ENCODE data around the gene BAZ1A.

Gene BAZ1A

DNA sequence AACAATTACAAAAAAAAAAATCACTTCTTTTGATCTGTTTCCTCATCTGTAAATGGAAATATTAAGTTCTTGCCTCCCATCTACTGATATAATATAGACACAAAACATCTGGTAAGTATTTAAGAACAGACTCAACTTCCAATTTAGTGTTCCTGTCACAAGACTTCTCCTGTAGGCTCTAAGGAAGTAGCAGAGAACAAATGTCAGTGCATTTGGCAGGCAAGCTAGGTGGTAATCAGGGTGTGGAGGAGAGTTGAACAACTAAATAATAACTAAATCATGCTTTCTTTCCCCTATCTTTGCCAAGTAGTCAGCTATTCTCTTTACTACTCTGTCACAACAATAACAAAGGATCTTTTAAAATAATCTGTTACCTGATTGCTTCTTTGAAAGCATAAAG is 22.1 kb downstream of the BAZ1A start:
- Histone ChIP-seq H3K27ac (ENCODE audit: low read length) (no peak overlapping the region), H3K4me1 (ENCODE audit: control insufficient read depth, insufficient read depth, low read length) (no peaks in the 10 kb centered on the region), H3K4me3 (ENCODE audit: low read length) (no peak overlapping the region), H3K9me3 (ENCODE audit: control insufficient read depth, insufficient read depth, low read length) (no peaks in the 10 kb centered on the region), H3K36me3 (ENCODE audit: control insufficient read depth, insufficient read depth, low read length) (no peaks in the 10 kb centered on the region), H3K27me3 (ENCODE audit: control insufficient read depth, insufficient read depth, low read length) (no peaks in the 10 kb centered on the region)
- DNase-seq (ENCODE audit: low read depth, low spot score), result no peak

DNA sequence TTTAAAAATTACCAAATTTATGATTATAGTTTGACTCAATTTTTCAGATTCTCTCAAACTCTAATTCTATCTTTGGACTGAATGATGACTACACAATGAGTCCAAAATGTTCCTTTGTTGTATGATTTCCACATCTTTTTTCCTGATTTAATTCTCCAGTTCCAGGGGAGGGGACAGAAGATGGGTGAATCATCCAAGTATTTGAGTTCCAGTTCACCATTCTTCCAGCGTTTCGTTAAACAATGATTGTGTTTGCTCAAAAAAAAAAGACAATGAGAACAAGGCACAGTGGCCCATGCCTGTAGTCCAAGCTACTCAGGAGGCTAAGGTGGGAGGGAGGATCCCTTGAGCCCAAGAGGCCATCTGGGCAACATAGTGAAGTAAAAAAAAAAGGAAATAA is 23.8 kb downstream of the BAZ1A start:
- Histone ChIP-seq H3K27ac (ENCODE audit: low read length) (no peak overlapping the region), H3K9me3 (ENCODE audit: control insufficient read depth, insufficient read depth, low read length) (no peaks in the 10 kb centered on the region), H3K27me3 (ENCODE audit: control insufficient read depth, insufficient read depth, low read length) (no peaks in the 10 kb centered on the region), H3K36me3 (ENCODE audit: control insufficient read depth, insufficient read depth, low read length) (no peaks in the 10 kb centered on the region), H3K4me3 (ENCODE audit: low read length) (no peak overlapping the region), H3K4me1 (ENCODE audit: control insufficient read depth, insufficient read depth, low read length) (no peaks in the 10 kb centered on the region)
- DNase-seq (ENCODE audit: low read depth, low spot score), result no peak
- WGBS (ENCODE audit: insufficient coverage, insufficient read length), result no CpG with 5 or more reads among the region's 2 CpGs

DNA sequence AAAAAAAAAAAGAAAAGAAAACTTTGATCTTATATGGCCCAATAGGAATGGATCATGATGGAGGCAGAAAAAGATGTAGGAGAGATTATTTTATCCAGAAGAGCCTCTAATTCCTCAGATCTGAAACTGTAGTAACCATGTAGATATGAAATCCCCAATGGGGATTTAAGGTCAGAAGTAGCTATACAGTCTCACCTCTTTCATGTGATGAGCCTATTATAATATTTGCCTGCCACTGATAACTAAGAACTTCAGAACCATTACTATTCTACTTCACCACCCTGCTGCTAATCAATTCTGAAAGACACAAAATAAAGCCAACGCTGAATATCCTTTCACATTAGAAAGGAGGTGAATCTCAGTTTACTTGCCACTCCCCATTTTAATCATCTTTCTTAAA is 29.3 kb downstream of the BAZ1A start:
- DNase-seq (ENCODE audit: low read depth, low spot score), result no peak
- Histone ChIP-seq H3K4me3 (ENCODE audit: low read length) (no peak overlapping the region), H3K27me3 (ENCODE audit: control insufficient read depth, insufficient read depth, low read length) (no peaks in the 10 kb centered on the region), H3K27ac (ENCODE audit: low read length) (no peak overlapping the region), H3K4me1 (ENCODE audit: control insufficient read depth, insufficient read depth, low read length) (no peaks in the 10 kb centered on the region), H3K9me3 (ENCODE audit: control insufficient read depth, insufficient read depth, low read length) (no peaks in the 10 kb centered on the region), H3K36me3 (ENCODE audit: control insufficient read depth, insufficient read depth, low read length) (no peaks in the 10 kb centered on the region)
- no CpG with 5 or more reads among the region's 1 CpG for WGBS (ENCODE audit: insufficient coverage, insufficient read length)

DNA sequence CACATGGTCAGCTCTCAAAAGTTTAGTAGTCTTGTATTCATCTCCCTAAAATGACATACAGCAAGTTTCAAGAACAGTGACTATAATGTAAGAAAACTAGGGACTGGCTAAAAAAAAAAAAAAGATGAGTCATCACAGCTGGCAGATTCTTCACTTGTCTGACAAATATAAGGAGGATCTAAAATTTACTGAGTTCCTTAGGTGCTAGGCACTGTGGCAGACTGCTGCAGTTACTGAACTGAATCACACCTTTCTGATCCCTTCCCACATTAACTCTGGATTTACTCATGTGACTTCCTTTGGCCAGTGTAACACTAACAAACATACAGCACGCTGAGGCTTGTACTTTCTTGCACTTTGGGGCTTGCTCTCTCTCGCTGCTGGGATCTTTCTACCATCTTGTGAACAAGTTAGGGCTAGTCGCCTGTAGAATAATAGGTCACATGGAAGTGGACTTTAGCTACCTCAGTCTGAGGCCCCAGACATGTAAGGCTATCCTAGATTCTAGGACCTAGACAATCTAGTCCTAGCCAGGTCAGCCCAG is 32.1 kb downstream of the BAZ1A start:
- Histone ChIP-seq H3K4me3 (ENCODE audit: low read length) (no peak overlapping the region), H3K9me3 (ENCODE audit: control insufficient read depth, insufficient read depth, low read length) (no peaks in the 10 kb centered on the region), H3K4me1 (ENCODE audit: control insufficient read depth, insufficient read depth, low read length) (no peaks in the 10 kb centered on the region), H3K27me3 (ENCODE audit: control insufficient read depth, insufficient read depth, low read length) (no peaks in the 10 kb centered on the region), H3K36me3 (ENCODE audit: control insufficient read depth, insufficient read depth, low read length) (no peaks in the 10 kb centered on the region), H3K27ac (ENCODE audit: low read length) (no peak overlapping the region)
- no peak for DNase-seq (ENCODE audit: low read depth, low spot score)
- no CpG with 5 or more reads among the region's 3 CpGs for WGBS (ENCODE audit: insufficient coverage, insufficient read length)

DNA sequence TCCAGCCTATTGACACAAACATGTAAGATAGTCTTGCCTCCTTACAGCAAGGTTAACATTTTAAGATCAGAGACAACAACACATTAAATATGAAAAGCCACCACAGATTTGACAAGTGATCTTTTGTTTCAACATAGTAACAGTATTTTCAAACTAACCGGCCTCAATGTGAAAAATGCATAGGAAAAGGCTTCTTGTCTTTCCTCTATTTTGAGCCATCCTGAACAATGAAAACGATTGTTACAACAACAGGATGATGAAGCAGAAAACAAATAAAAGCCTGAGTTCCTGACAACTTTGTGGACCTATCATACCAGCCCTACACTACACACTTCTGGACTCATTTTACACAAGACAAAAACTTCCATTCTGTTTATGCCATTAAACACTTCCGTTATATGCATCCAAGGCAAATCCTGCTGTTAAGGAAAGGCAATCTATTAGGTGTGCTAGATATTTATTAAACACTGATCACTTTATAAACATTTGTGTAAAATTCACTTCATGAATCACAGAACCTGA is 37.3 kb downstream of the BAZ1A start:
- Histone ChIP-seq H3K4me1 (ENCODE audit: control insufficient read depth, insufficient read depth, low read length) (no peaks in the 10 kb centered on the region), H3K4me3 (ENCODE audit: low read length) (no peak overlapping the region), H3K9me3 (ENCODE audit: control insufficient read depth, insufficient read depth, low read length) (no peaks in the 10 kb centered on the region), H3K36me3 (ENCODE audit: control insufficient read depth, insufficient read depth, low read length) (no peaks in the 10 kb centered on the region), H3K27ac (ENCODE audit: low read length) (no peak overlapping the region), H3K27me3 (ENCODE audit: control insufficient read depth, insufficient read depth, low read length) (no peaks in the 10 kb centered on the region)
- no CpG with 5 or more reads among the region's 3 CpGs for WGBS (ENCODE audit: insufficient coverage, insufficient read length)
- no peak for DNase-seq (ENCODE audit: low read depth, low spot score)

DNA sequence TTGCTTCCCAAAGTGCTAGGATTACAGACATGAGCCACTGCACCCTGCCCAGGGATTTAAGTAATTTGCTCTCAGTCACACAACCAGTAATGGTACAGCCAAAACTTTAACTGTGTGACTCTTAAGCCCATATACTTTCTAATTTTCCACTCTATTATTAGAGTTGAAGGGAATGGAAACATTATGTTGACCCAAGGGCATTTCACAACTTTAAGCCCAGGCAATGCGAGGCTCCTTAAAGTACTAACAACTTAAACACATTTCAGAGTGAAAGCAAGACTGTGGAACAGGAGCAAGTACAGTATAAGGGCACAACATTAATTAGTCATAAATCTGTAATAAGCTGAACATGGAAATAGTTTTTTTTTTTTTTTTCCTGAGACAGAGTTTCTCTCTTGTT is 39.8 kb downstream of the BAZ1A start:
- Histone ChIP-seq H3K9me3 (ENCODE audit: control insufficient read depth, insufficient read depth, low read length) (no peaks in the 10 kb centered on the region), H3K27ac (ENCODE audit: low read length) (no peak overlapping the region), H3K4me1 (ENCODE audit: control insufficient read depth, insufficient read depth, low read length) (no peaks in the 10 kb centered on the region), H3K4me3 (ENCODE audit: low read length) (no peak overlapping the region), H3K27me3 (ENCODE audit: control insufficient read depth, insufficient read depth, low read length) (no peaks in the 10 kb centered on the region), H3K36me3 (ENCODE audit: control insufficient read depth, insufficient read depth, low read length) (no peaks in the 10 kb centered on the region)
- DNase-seq (ENCODE audit: low read depth, low spot score), result no peak
- no CpG with 5 or more reads among the region's 1 CpG for WGBS (ENCODE audit: insufficient coverage, insufficient read length)

DNA sequence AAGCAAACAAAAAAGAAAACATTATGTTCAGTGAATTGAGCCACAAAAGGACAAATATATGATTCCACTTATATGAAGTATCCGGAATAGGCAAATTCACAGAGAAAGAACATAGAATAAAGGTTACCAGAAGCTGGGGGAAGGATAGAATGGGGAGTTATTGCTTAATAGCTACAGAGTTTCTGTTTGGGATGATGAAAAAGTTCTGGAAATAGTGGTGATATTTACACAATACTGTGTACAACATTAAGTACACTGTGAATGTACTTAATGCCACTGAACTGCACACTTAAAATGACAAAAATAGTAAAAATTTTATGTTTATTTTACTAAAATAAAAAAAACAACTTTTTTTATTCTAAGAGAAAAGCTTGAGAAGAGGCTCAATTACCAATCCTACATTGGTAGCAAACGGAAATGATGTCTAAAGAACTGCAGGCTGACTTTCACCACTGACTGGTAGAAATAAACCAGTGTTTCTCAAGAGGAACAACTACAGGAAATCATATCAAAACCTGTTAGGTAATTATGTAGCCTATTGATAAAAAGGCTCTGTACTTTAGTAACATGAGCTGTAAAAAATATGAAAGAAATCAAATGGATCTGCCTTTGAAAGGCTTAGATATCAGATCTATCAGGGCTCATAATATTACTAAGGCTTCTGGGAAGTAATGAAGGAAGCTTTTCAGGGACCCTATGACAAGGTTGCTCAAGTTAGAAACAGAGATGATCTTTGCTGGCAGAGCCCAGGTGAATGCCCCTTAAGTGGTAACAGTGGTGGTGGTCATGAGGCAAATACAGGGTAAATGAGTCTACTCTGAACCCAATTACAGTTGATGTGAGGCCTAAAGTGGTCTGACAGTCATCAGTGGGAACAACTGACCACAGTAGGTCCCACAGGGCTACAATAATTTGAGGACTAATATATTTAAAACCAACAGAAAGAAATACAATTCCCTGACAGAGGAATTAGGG is 41.3 kb downstream of the BAZ1A start:
- no peak for DNase-seq (ENCODE audit: low read depth, low spot score)

DNA sequence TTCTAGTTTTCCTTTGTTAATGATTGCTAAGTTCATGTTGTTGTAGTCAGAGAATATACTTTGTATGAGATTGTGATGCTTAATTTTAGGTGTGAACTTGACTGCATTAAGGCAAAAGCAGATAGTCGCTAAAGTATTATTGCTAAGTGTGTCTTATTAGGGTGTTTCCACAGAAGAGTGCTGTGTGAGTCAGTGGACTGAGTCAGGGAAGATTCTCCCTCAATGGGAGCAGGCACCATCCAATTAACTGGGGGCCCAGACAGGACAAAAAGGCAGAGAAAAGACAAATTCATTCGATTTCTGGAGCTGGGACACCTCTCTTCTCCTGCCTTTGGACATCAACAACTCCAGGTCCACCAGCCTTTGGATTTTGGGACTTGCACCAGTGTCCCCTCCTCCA is 48.5 kb downstream of the BAZ1A start:
- WGBS (ENCODE audit: insufficient coverage, insufficient read length), result no CpG with 5 or more reads among the region's 2 CpGs
- no peak for DNase-seq (ENCODE audit: low read depth, low spot score)
- no peaks in the 10 kb centered on the region for H3K4me1 ChIP-seq (ENCODE audit: control insufficient read depth, insufficient read depth, low read length)
- H3K27me3 ChIP-seq (ENCODE audit: control insufficient read depth, insufficient read depth, low read length), result no peaks in the 10 kb centered on the region
- H3K36me3 ChIP-seq (ENCODE audit: control insufficient read depth, insufficient read depth, low read length), result no peaks in the 10 kb centered on the region
- no peak overlapping the region for H3K27ac ChIP-seq (ENCODE audit: low read length)
- H3K4me3 ChIP-seq (ENCODE audit: low read length), result no peak overlapping the region
- no peaks in the 10 kb centered on the region for H3K9me3 ChIP-seq (ENCODE audit: control insufficient read depth, insufficient read depth, low read length)

More for the DNA sequence above, 41.3 kb downstream of the BAZ1A start:
- Histone ChIP-seq H3K27ac (ENCODE audit: low read length) (no peak overlapping the region), H3K27me3 (ENCODE audit: control insufficient read depth, insufficient read depth, low read length) (no peaks in the 10 kb centered on the region), H3K4me3 (ENCODE audit: low read length) (no peak overlapping the region), H3K9me3 (ENCODE audit: control insufficient read depth, insufficient read depth, low read length) (no peaks in the 10 kb centered on the region), H3K36me3 (ENCODE audit: control insufficient read depth, insufficient read depth, low read length) (no peaks in the 10 kb centered on the region), H3K4me1 (ENCODE audit: control insufficient read depth, insufficient read depth, low read length) (no peaks in the 10 kb centered on the region)
- WGBS (ENCODE audit: insufficient coverage, insufficient read length), result no CpG with 5 or more reads among the region's 2 CpGs

DNA sequence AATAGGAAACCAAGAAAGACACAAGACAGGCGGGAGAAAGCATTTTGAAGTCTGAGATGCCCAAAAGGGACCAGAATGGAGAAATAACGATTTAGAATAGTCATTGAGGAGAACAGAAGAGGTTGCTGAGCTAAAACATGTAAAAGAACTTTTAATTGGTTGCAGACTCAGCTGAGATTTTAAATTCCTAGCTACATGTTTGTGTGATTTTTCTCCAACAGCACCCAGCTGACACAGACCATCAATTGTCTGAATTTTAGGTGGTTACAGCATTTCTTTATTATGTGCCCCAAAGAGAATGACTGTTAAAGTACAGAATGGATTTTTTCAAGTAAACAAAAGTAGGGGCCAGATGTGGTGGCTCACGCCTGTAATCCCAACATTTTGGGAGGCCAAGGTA is 50.3 kb downstream of the BAZ1A start:
- Histone ChIP-seq H3K27me3 (ENCODE audit: control insufficient read depth, insufficient read depth, low read length) (no peaks in the 10 kb centered on the region), H3K27ac (ENCODE audit: low read length) (no peak overlapping the region), H3K4me3 (ENCODE audit: low read length) (no peak overlapping the region), H3K36me3 (ENCODE audit: control insufficient read depth, insufficient read depth, low read length) (no peaks in the 10 kb centered on the region), H3K4me1 (ENCODE audit: control insufficient read depth, insufficient read depth, low read length) (no peaks in the 10 kb centered on the region), H3K9me3 (ENCODE audit: control insufficient read depth, insufficient read depth, low read length) (no peaks in the 10 kb centered on the region)
- no CpG with 5 or more reads among the region's 3 CpGs for WGBS (ENCODE audit: insufficient coverage, insufficient read length)
- no peak for DNase-seq (ENCODE audit: low read depth, low spot score)

DNA sequence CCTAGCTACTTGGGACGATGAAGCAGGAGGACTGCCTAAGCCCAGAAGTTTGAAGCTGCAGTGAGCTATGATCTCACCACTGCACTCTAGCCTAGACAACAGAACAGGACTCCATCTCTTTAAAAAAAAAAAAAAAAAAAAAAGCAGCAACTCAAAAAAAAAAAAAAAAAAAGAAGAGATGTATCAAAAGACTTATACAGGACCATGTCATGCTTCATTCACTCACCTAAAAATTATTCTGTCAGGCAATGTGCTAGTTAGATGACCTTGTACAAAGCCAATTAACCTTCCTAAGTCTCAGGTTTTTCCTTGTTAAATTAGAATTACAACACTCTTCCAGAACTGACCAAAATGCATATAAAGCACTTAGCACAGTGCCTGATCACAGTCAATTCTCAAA is 50.9 kb downstream of the BAZ1A start:
- H3K4me3 ChIP-seq (ENCODE audit: low read length), result no peak overlapping the region
- WGBS (ENCODE audit: insufficient coverage, insufficient read length), result no CpG with 5 or more reads among the region's 1 CpG
- H3K36me3 ChIP-seq (ENCODE audit: control insufficient read depth, insufficient read depth, low read length), result no peaks in the 10 kb centered on the region
- no peaks in the 10 kb centered on the region for H3K27me3 ChIP-seq (ENCODE audit: control insufficient read depth, insufficient read depth, low read length)
- no peak overlapping the region for H3K27ac ChIP-seq (ENCODE audit: low read length)
- no peaks in the 10 kb centered on the region for H3K4me1 ChIP-seq (ENCODE audit: control insufficient read depth, insufficient read depth, low read length)
- H3K9me3 ChIP-seq (ENCODE audit: control insufficient read depth, insufficient read depth, low read length), result no peaks in the 10 kb centered on the region
- DNase-seq (ENCODE audit: low read depth, low spot score), result no peak

Data from iPS DF 6.9 (cell line).